GM12891 (cell line): ENCODE measurements around the gene CNTN5.

Experiments
- DNase-seq: peaks from one replicate; pipeline ENCODE4 v3.0.0; 2011; ENCODE audit warnings: low spot score; ENCODE audit not compliant: insufficient read length
- FAIRE-seq: peaks from 2 replicates; lab custom pipeline; 2011; peaks lifted over from hg19 to GRCh38; lab: Jason Lieb, UNC
- PAX5 ChIP-seq: IDR thresholded peaks from 2 replicates; pipeline ENCODE4 v1.6.1; 2011; ENCODE audit warnings: low read length, moderate library complexity, mild to moderate bottlenecking; ENCODE audit not compliant: insufficient read depth, severe bottlenecking
- POLR2A ChIP-seq: IDR thresholded peaks from 2 replicates; pipeline ENCODE4 v1.6.1; 2011; ENCODE audit warnings: low read depth, low read length, control low read depth
- POLR2AphosphoS5 ChIP-seq: IDR thresholded peaks from 2 replicates; pipeline ENCODE4 v1.6.1; 2011; ENCODE audit warnings: low read depth, low read length, control low read depth
- POU2F2 ChIP-seq: IDR thresholded peaks from 2 replicates; pipeline ENCODE4 v1.6.1; 2011; ENCODE audit warnings: low read depth, mild to moderate bottlenecking, control low read depth, low read length, moderate library complexity
- SPI1 ChIP-seq: IDR thresholded peaks from 2 replicates; pipeline ENCODE4 v1.6.1; 2011; ENCODE audit warnings: low read depth, low read length, control low read depth
- TAF1 ChIP-seq: IDR thresholded peaks from 2 replicates; pipeline ENCODE4 v1.6.1; 2011; ENCODE audit warnings: low read depth, low read length, control low read depth

The CNTN5 gene

GRCh38 chr11:99901175-99901574, 880.4 kb downstream of the CNTN5 start:
- no peak for FAIRE-seq

GRCh38 chr11:99911116-99911515, 890.4 kb downstream of the CNTN5 start:
- no peak for FAIRE-seq
- TF ChIP-seq PAX5 = no peak
- no peak for TF ChIP-seq POLR2AphosphoS5
- no peak for TF ChIP-seq TAF1
- TF ChIP-seq SPI1 = no peak
- TF ChIP-seq POU2F2 = no peak
- no peak for TF ChIP-seq POLR2A
- no peak for DNase-seq

More at GRCh38 chr11:99901175-99901574, 880.4 kb downstream of the CNTN5 start:
- no peak for DNase-seq
- TF ChIP-seq TAF1 (no peak), POLR2AphosphoS5 (no peak), SPI1 (no peak), PAX5 (no peak), POLR2A (no peak), POU2F2 (no peak)

DNA sequence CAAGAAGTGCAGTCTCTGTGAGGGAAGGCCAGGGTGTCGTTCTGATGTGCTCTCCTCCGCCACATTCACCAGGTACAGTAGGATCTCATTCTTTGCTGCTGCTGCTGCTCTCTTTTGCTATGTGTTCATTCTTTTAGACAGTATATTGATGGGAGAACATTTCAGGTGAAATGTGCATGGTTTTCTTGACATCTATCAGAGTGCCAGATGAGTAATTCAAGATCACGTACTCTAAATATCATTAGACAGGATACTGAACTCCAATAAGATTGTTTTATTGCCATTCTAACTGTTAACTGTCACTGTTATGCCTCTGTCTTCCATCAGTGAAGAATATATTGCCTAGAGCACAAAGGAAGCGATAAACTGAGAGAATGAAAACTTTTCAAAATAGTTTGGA, 895.3 kb downstream of the CNTN5 start:
- FAIRE-seq = no peak
- TF ChIP-seq TAF1 (no peak), POU2F2 (no peak), PAX5 (no peak)

DNA sequence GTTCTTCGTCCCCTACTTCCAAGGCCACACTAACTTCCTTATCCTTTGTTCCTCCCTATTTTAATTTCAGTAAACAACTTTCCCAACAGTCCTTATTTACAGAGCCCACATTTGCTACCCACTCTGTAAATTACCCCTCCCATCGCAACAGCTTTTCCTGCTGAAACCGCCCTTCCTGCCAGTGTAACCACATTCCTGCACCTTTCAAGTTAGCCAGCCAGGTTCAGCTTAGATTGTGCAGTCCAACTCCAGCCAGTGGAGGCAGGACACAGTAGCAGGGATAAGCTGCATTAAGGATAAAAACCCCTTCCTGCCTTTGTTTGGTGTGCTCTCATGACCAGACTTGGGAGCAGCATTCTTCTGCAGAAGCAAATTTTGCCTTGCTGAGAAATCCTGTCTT, 898.0 kb downstream of the CNTN5 start:
- TF ChIP-seq POLR2A (no peak), SPI1 (no peak), POU2F2 (no peak), PAX5 (no peak), TAF1 (no peak), POLR2AphosphoS5 (no peak)
- FAIRE-seq = no peak

More for the DNA sequence above, 895.3 kb downstream of the CNTN5 start:
- no peak for DNase-seq

GRCh38 chr11:99920956-99921355, 900.2 kb downstream of the CNTN5 start:
- TF ChIP-seq POU2F2 = no peak
- no peak for TF ChIP-seq PAX5
- no peak for TF ChIP-seq SPI1
- TF ChIP-seq TAF1 = no peak
- TF ChIP-seq POLR2AphosphoS5 = no peak
- TF ChIP-seq POLR2A = no peak
- no peak for DNase-seq
- no peak for FAIRE-seq

More for the DNA sequence above, 898.0 kb downstream of the CNTN5 start:
- no peak for DNase-seq

- no peak for TF ChIP-seq PAX5
- no peak for TF ChIP-seq SPI1
- TF ChIP-seq TAF1 = no peak
- TF ChIP-seq POLR2AphosphoS5 = no peak
- TF ChIP-seq POLR2A = no peak
- no peak for TF ChIP-seq POU2F2
- DNase-seq = no peak
- no peak for FAIRE-seq
Observed at GRCh38 chr11:99925968-99926367, 905.2 kb downstream of the CNTN5 start.

GRCh38 chr11:99932684-99933083, 911.9 kb downstream of the CNTN5 start:
- TF ChIP-seq POLR2AphosphoS5 (no peak), POU2F2 (no peak), SPI1 (no peak)
- DNase-seq = no peak
- FAIRE-seq = no peak

DNA sequence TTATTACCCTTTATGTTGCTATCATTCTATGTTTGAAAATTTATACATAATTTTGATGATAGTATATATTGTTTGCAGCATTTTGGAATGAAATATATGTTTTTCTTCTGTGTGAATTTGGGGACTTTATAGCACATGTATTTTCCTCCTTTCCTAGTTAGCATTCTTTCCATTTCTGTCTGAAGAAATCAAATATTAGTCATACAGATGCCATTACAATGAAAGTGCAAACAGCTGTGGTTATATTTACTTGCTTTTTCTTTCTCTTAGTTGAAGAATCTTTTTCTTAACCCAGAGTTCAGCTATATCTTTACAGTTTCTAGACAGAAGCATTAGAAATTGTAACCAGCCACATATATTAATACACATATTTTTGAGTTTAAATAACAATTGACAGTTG, 913.3 kb downstream of the CNTN5 start:
- DNase-seq (no peak), FAIRE-seq (no peak)
- TF ChIP-seq POLR2A (no peak), TAF1 (no peak), SPI1 (no peak), POLR2AphosphoS5 (no peak), POU2F2 (no peak), PAX5 (no peak)

GRCh38 chr11:99937330-99937729, 916.6 kb downstream of the CNTN5 start:
- FAIRE-seq (no peak), DNase-seq (no peak)
- no peak for TF ChIP-seq POU2F2
- no peak for TF ChIP-seq SPI1
- TF ChIP-seq PAX5 = no peak
- no peak for TF ChIP-seq POLR2A
- TF ChIP-seq TAF1 = no peak

GRCh38 chr11:99952816-99953215, 932.1 kb downstream of the CNTN5 start:
- FAIRE-seq (no peak), DNase-seq (no peak)
- TF ChIP-seq TAF1 (no peak), POU2F2 (no peak), SPI1 (no peak), POLR2AphosphoS5 (no peak), PAX5 (no peak), POLR2A (no peak)
